Neural progenitor cell (in vitro differentiated cells): ENCODE measurements around the gene EIPR1. TPM values are rescaled to one million over a fixed set of nuclear protein-coding genes. Genes with fewer than 3 reads are reported as not detected.

ENCODE experiments used
- DNase-seq: peaks from one replicate; pipeline ENCODE4 v3.0.0-alpha.2; 2016; ENCODE audit warnings: low spot score
- H2AFZ ChIP-seq: fragments of 200-600 bp; sonication (generic); replicated peaks from 2 replicates; pipeline ENCODE4 v1.6.1; 2016; ENCODE audit warnings: antibody characterized with exemption
- H3F3A ChIP-seq: fragments of 200-600 bp; sonication (generic); 2 replicates; pipeline ENCODE4 v1.6.1; 2016; ENCODE audit warnings: antibody characterized with exemption, low read depth
- H3K27ac ChIP-seq: fragments of 200-600 bp; sonication (generic); 2 replicates; pipeline ENCODE4 v1.5.1; 2016; ENCODE audit warnings: mild to moderate bottlenecking
- H3K27me3 ChIP-seq: fragments of 200-600 bp; sonication (generic); 2 replicates; pipeline ENCODE4 v1.6.1; 2016; ENCODE audit warnings: mild to moderate bottlenecking, moderate library complexity
- H3K36me3 ChIP-seq: fragments of 200-600 bp; sonication (generic); 2 replicates; pipeline ENCODE4 v1.5.1; 2016
- H3K4me1 ChIP-seq: fragments of 200-600 bp; sonication (generic); 2 replicates; pipeline ENCODE4 v1.6.1; 2016; ENCODE audit warnings: mixed run types
- H3K4me2 ChIP-seq: fragments of 200-600 bp; sonication (generic); 2 replicates; pipeline ENCODE4 v1.6.1; 2016
- H3K4me3 ChIP-seq: fragments of 200-600 bp; sonication (generic); 2 replicates; pipeline ENCODE4 v1.5.1; 2016
- H3K79me2 ChIP-seq: fragments of 200-600 bp; sonication (generic); 2 replicates; pipeline ENCODE4 v1.6.1; 2016; ENCODE audit warnings: low read depth
- H3K9ac ChIP-seq: fragments of 200-600 bp; sonication (generic); 2 replicates; pipeline ENCODE4 v1.6.1; 2016
- H3K9me3 ChIP-seq: fragments of 200-600 bp; sonication (generic); 2 replicates; pipeline ENCODE4 v1.5.1; 2016; ENCODE audit warnings: low read depth
- H4K20me1 ChIP-seq: fragments of 200-600 bp; sonication (generic); 2 replicates; pipeline ENCODE4 v1.6.1; 2016; ENCODE audit warnings: low read depth
- H3K27ac Mint-ChIP-seq: 3 replicates; pipeline ENCODE4 v1.8.0; 2021; ENCODE audit warnings: mixed read lengths
- H3K27me3 Mint-ChIP-seq: 2 replicates; pipeline ENCODE4 v1.8.0; 2022; ENCODE audit warnings: low read depth, mild to moderate bottlenecking, inconsistent platforms, moderate library complexity, mixed read lengths; ENCODE audit not compliant: insufficient read depth
- H3K36me3 Mint-ChIP-seq: 3 replicates; pipeline ENCODE4 v1.8.0; 2021; ENCODE audit warnings: mixed read lengths
- H3K4me1 Mint-ChIP-seq: 3 replicates; pipeline ENCODE4 v1.8.0; 2021; ENCODE audit warnings: mixed read lengths
- H3K4me3 Mint-ChIP-seq: 3 replicates; pipeline ENCODE4 v1.8.0; 2021; ENCODE audit warnings: mild to moderate bottlenecking, moderate library complexity, mixed read lengths
- H3K9me3 Mint-ChIP-seq: 3 replicates; pipeline ENCODE4 v1.8.0; 2020; ENCODE audit warnings: mixed read lengths
- CTCF ChIP-seq: fragments of 200-600 bp; sonication (generic); IDR thresholded peaks from 2 replicates; pipeline ENCODE4 v1.5.1; 2017; ENCODE audit warnings: antibody characterized with exemption, mild to moderate bottlenecking
- EZH2 ChIP-seq: fragments of 200-600 bp; sonication (generic); IDR thresholded peaks from 2 replicates; pipeline ENCODE4 v1.6.1; 2017; ENCODE audit warnings: antibody characterized with exemption, mild to moderate bottlenecking, moderate library complexity
- EZH2phosphoT487 ChIP-seq: fragments of 200-600 bp; sonication (generic); IDR thresholded peaks from 2 replicates; pipeline ENCODE4 v1.6.1; 2017; ENCODE audit warnings: antibody characterized with exemption
- total RNA-seq: library from RNA; depleted of rRNA; stranded (reverse); fragments of >200 nt; gene quantifications from 2 replicates; pipeline ENCODE4 v1.2.3, GENCODE V29; 2015; ENCODE audit warnings: low replicate concordance

EIPR1 gene
- total RNA-seq, 1 donor from 2014 or later: 57.1 TPM

- H3K4me2 ChIP-seq: peak within 1 kb of the TSS; percentile 95
- Mint-ChIP-seq H3K4me1 (peaks cover 33% of the 10 kb centered on the region), H3K27ac (peak within 1 kb of the TSS; percentile 72), H3K36me3 (peaks cover 5% of the 10 kb centered on the region), H3K4me3 (peak within 1 kb of the TSS; percentile 97), H3K27me3 (peaks cover 2% of the 10 kb centered on the region), H3K9me3 (no peaks in the 10 kb centered on the region)
- peaks cover 10% of the 10 kb centered on the region for H3F3A ChIP-seq
- H3K27me3 ChIP-seq: no peaks in the 10 kb centered on the region
- H3K4me3 ChIP-seq: peak within 1 kb of the TSS; percentile 73
- no peaks in the 10 kb centered on the region for H3K36me3 ChIP-seq
- H3K4me1 ChIP-seq: peaks cover 9% of the 10 kb centered on the region
- TF ChIP-seq CTCF: peak; percentile 54
- no peak for TF ChIP-seq EZH2phosphoT487
- H3K9ac ChIP-seq: peak within 1 kb of the TSS; percentile 76
- no peaks in the 10 kb centered on the region for H3K9me3 ChIP-seq
- DNase-seq: peak; percentile 90
- H3K79me2 ChIP-seq: peaks cover 64% of the 10 kb centered on the region
- peak within 1 kb of the TSS; percentile 93 for H2AFZ ChIP-seq
- H4K20me1 ChIP-seq: peaks cover 5% of the 10 kb centered on the region
- no peak within 1 kb of the TSS for H3K27ac ChIP-seq
These were observed 2.3 kb upstream of the EIPR1 start, which contains the start of gene TRAPPC12 for GRCh38 chr2:3379647-3380534. Gene TRAPPC12 (plus strand): TSS chr2:3379694. CDS start chr2:3387624, 7,930 bp downstream.

GRCh38 chr2:3379339-3379646, 1.7 kb upstream of the EIPR1 start:
- Histone ChIP-seq H3K9me3 (no peaks in the 10 kb centered on the region), H3F3A (peaks cover 10% of the 10 kb centered on the region), H3K27me3 (no peaks in the 10 kb centered on the region), H3K4me3 (peak overlapping the region; percentile 73), H4K20me1 (peaks cover 5% of the 10 kb centered on the region), H3K27ac (no peak overlapping the region), H3K4me1 (peaks cover 9% of the 10 kb centered on the region), H2AFZ (peak overlapping the region; percentile 93), H3K9ac (no peak overlapping the region), H3K79me2 (peaks cover 58% of the 10 kb centered on the region), H3K36me3 (no peaks in the 10 kb centered on the region), H3K4me2 (peak overlapping the region; percentile 95)
- no peaks in the 10 kb centered on the region for H3K9me3 Mint-ChIP-seq
- TF ChIP-seq CTCF (no peak), EZH2 (no peak), EZH2phosphoT487 (no peak)
- H3K36me3 Mint-ChIP-seq: peaks cover 5% of the 10 kb centered on the region
- H3K27ac Mint-ChIP-seq: no peak overlapping the region
- no peak for DNase-seq
- peaks cover 33% of the 10 kb centered on the region for H3K4me1 Mint-ChIP-seq
- peak overlapping the region; percentile 97 for H3K4me3 Mint-ChIP-seq
- H3K27me3 Mint-ChIP-seq: peaks cover 2% of the 10 kb centered on the region

- Histone ChIP-seq H3K36me3 (no peaks in the 10 kb centered on the region), H3K9me3 (no peaks in the 10 kb centered on the region), H3K4me2 (peak overlapping the region; percentile 80), H4K20me1 (peaks cover 5% of the 10 kb centered on the region), H2AFZ (no peak overlapping the region), H3F3A (peaks cover 10% of the 10 kb centered on the region), H3K4me3 (peak overlapping the region; percentile 69), H3K27ac (no peak overlapping the region), H3K4me1 (peaks cover 9% of the 10 kb centered on the region), H3K79me2 (peaks cover 46% of the 10 kb centered on the region), H3K9ac (peak overlapping the region; percentile 43), H3K27me3 (no peaks in the 10 kb centered on the region)
- TF ChIP-seq EZH2: no peak
- no peak for TF ChIP-seq CTCF
- no peak for TF ChIP-seq EZH2phosphoT487
- Mint-ChIP-seq H3K27me3 (no peaks in the 10 kb centered on the region), H3K4me1 (peaks cover 33% of the 10 kb centered on the region), H3K4me3 (peak overlapping the region; percentile 97), H3K27ac (peak overlapping the region; percentile 88), H3K9me3 (peaks cover 2% of the 10 kb centered on the region), H3K36me3 (peaks cover 5% of the 10 kb centered on the region)
- DNase-seq: no peak
These were observed 373 bp downstream of the EIPR1 start for GRCh38 chr2:3377279-3377611.
